IPS-18a (cell line): ENCODE data around the gene EDRF1.

ENCODE experiments used
- H3K27ac ChIP-seq: one replicate; pipeline ENCODE4 v1.5.1; 2013; ENCODE audit warnings: low read length
- H3K27me3 ChIP-seq: one replicate; pipeline ENCODE4 v1.6.1; 2013; ENCODE audit warnings: mild to moderate bottlenecking, low read length; ENCODE audit not compliant: control insufficient read depth, insufficient read depth
- H3K36me3 ChIP-seq: one replicate; pipeline ENCODE4 v1.6.1; 2013; ENCODE audit warnings: low read depth, low read length; ENCODE audit not compliant: control insufficient read depth
- H3K4me1 ChIP-seq: one replicate; pipeline ENCODE4 v1.6.1; 2013; ENCODE audit warnings: low read depth, low read length; ENCODE audit not compliant: control insufficient read depth
- H3K4me3 ChIP-seq: one replicate; pipeline ENCODE4 v1.5.1; 2013; ENCODE audit warnings: low read length
- H3K9ac ChIP-seq: one replicate; pipeline ENCODE4 v1.6.1; 2013; ENCODE audit warnings: mild to moderate bottlenecking, low read length, moderate library complexity
- H3K9me3 ChIP-seq: one replicate; pipeline ENCODE4 v1.6.1; 2013; ENCODE audit warnings: low read depth, low read length; ENCODE audit not compliant: control insufficient read depth

Gene EDRF1

DNA sequence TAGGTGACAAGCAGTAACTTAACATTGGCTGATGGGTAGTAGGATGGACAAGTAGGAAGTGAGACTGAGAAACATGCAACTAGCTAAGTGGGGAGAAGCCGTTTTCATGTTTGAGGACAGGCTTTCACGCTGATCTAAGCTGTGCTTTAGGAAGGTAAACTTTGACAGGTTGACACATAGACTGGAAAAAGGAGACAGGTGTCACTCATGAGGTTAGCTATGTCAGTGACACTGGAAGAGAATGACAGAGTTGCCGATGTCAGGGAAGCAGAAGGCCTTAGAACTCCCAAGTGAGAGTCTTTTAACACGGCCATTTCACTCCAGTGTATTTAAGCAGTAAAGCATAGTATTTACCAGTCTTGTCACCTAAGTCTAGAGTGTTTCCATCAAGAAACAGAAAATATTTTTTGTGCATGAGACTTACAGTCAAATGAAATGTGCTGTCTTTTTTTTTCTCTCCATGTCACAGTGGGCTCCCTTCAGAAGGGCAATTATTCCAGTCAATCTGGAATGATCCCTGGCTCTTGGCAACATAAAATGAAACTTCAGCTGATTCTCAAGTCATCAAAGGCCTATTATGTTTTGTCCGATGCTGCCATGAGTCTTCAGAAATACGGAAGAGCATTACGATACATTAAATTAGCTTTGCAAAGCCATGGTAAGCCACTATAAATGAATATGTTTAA lies 20.6 kb downstream of the EDRF1 start:
- Histone ChIP-seq H3K4me1 (no peaks in the 10 kb centered on the region), H3K9ac (no peak overlapping the region), H3K9me3 (no peaks in the 10 kb centered on the region), H3K36me3 (peaks cover 87% of the 10 kb centered on the region), H3K27ac (no peak overlapping the region), H3K27me3 (no peaks in the 10 kb centered on the region), H3K4me3 (no peak overlapping the region)

DNA sequence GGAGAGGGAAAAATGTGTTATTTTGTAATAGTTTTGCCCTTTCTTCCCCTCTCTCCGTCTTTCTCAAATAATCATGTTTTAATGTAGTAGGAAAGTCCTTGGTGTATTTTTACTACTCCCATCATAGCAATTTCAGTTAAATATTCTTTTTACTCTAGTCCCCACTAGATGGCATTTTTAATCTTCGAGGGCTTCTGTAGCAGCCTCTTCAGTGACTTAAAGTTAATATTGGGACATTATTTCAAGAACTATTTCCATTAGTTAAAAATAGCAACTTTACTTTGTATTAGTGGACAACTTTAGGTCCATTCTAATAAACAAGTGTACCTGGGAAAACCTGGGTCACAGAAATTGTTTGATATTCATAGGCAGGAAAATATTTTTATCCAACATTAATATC lies 23.0 kb downstream of the EDRF1 start:
- Histone ChIP-seq H3K4me3 (no peak overlapping the region), H3K9ac (no peak overlapping the region), H3K9me3 (no peaks in the 10 kb centered on the region), H3K4me1 (no peaks in the 10 kb centered on the region), H3K27ac (no peak overlapping the region), H3K27me3 (no peaks in the 10 kb centered on the region), H3K36me3 (peaks cover 79% of the 10 kb centered on the region)

DNA sequence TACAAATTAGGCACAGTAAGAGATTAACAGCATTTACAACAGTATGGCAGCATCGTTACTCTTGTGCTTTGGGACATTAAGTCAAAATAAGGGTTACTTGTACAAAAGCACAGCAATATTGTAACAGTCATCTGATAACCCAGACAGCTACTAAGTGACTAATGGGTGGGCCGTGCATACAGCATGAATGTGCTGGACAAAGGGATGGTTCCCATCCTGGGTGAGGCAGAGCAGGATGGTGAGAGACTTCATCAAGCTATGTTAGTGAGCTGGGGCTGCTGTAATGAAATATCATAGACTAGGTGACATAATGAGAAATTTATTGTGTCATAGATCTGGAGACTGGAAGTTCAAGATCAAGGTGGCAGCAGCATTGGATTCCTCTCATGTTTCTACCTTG lies 25.4 kb downstream of the EDRF1 start:
- H3K27me3 ChIP-seq = no peaks in the 10 kb centered on the region
- H3K27ac ChIP-seq = no peak overlapping the region
- H3K4me3 ChIP-seq = no peak overlapping the region
- no peaks in the 10 kb centered on the region for H3K9me3 ChIP-seq
- no peaks in the 10 kb centered on the region for H3K4me1 ChIP-seq
- H3K36me3 ChIP-seq = peaks cover 79% of the 10 kb centered on the region
- H3K9ac ChIP-seq = no peak overlapping the region

GRCh38 chr10:125747417-125747816 lies 27.9 kb downstream of the EDRF1 start:
- no peak overlapping the region for H3K4me3 ChIP-seq
- no peak overlapping the region for H3K27ac ChIP-seq
- H3K9ac ChIP-seq = no peak overlapping the region
- H3K36me3 ChIP-seq = peaks cover 86% of the 10 kb centered on the region
- no peaks in the 10 kb centered on the region for H3K4me1 ChIP-seq
- H3K9me3 ChIP-seq = no peaks in the 10 kb centered on the region
- H3K27me3 ChIP-seq = no peaks in the 10 kb centered on the region

- Histone ChIP-seq H3K36me3 (peaks cover 74% of the 10 kb centered on the region), H3K9ac (no peak overlapping the region), H3K4me1 (peaks cover 2% of the 10 kb centered on the region), H3K4me3 (no peak overlapping the region), H3K27me3 (no peaks in the 10 kb centered on the region), H3K27ac (no peak overlapping the region), H3K9me3 (no peaks in the 10 kb centered on the region)
Observed at GRCh38 chr10:125756196-125756595, 36.7 kb downstream of the EDRF1 start.

- peaks cover 66% of the 10 kb centered on the region for H3K36me3 ChIP-seq
- H3K4me3 ChIP-seq = no peak overlapping the region
- H3K27ac ChIP-seq = no peak overlapping the region
- no peaks in the 10 kb centered on the region for H3K9me3 ChIP-seq
- H3K4me1 ChIP-seq = peaks cover 10% of the 10 kb centered on the region
- no peaks in the 10 kb centered on the region for H3K27me3 ChIP-seq
- no peak overlapping the region for H3K9ac ChIP-seq
Observed at GRCh38 chr10:125756853-125757487, 37.5 kb downstream of the EDRF1 start.

DNA sequence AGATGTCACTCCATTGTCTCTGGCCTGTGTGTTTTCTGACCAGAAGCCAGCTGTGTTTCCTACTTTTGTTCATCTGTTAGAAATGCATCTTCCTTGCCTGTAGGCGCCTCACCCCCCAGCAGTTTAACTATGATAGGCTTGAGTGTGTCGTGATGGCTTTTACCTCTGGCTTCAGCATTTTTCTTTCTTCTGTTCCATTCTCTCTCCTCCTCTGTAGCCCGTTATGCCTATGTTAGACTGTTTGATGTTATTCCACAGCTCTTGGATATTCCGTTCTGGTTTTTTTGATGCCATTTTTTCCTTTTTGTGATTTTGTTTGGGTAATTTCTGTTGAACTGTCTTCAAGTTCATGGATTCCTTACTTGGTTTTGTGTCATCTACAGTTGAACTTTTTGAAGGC lies 38.2 kb downstream of the EDRF1 start:
- no peak overlapping the region for H3K27ac ChIP-seq
- peaks cover 60% of the 10 kb centered on the region for H3K36me3 ChIP-seq
- H3K4me1 ChIP-seq = peaks cover 17% of the 10 kb centered on the region
- no peaks in the 10 kb centered on the region for H3K27me3 ChIP-seq
- H3K9me3 ChIP-seq = no peaks in the 10 kb centered on the region
- H3K4me3 ChIP-seq = no peak overlapping the region
- H3K9ac ChIP-seq = no peak overlapping the region

GRCh38 chr10:125761961-125762360 lies 42.5 kb downstream of the EDRF1 start:
- no peaks in the 10 kb centered on the region for H3K27me3 ChIP-seq
- no peaks in the 10 kb centered on the region for H3K9me3 ChIP-seq
- no peak overlapping the region for H3K9ac ChIP-seq
- H3K27ac ChIP-seq = no peak overlapping the region
- peaks cover 22% of the 10 kb centered on the region for H3K4me1 ChIP-seq
- H3K4me3 ChIP-seq = no peak overlapping the region
- peaks cover 57% of the 10 kb centered on the region for H3K36me3 ChIP-seq

DNA sequence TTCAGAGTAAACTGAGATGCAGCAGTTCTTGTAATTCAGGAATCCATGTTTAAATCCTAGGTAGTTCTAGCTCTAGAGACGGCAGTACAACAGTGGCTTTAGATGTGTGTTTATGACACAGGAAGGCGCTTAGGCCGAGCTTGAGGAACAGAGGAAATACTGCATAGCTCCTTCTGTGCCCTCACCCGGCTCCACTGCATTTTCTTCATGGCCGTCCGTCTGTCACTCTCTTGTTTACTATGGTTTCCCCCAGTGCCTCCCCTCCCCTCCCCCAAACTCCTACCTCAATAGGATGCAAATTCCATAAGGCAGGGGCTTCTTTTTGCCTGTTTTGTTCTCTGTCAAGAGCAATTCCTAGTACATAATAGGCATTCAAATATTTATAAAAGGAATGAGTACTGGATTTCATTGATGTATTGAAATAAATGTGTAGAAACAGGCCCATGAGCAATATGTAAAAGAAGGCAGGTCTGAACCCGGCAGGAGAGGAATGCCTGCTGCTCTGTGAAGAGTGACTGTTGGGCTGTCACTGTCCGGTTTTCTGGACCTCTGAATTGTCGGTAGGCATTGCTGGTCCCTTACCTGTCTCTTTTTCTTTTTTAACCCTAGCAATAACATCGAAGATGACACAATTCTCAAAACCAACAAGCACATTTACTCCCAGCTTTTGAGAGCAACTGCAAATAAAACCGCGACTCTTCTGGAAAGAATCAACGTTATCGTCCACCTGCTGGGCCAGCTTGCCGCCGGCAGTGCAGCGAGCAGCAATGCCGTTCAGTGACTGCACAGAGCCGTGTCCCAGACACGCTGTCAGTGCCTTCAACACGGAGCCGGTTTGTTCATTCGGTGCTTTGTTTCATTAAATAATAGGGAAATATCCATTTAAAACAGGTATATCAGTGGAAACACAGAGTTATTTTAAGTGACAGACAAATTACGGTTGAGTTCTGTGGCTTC lies 43.5 kb downstream of the EDRF1 start:
- Histone ChIP-seq H3K27me3 (no peaks in the 10 kb centered on the region), H3K9me3 (no peaks in the 10 kb centered on the region), H3K27ac (no peak overlapping the region)

DNA sequence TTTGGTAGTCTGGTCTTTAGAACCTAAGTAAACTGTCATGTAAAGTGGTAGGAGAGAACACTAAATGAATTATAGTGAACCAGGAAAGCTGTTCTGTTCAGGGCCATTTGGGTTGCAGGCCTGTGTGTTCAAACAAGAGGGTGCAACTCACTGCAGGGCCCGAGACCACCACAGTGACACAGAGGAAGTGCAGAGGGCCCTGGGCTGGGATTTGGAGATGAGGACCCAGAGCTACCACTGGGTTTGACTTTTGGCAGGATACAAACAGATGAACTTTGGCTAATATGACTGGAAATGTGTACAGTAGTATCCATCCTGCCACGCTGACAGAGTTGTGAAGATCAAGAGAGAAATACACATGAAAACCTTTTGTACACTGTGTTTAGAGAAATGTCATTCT lies 46.3 kb downstream of the EDRF1 start:
- Histone ChIP-seq H3K4me1 (peaks cover 22% of the 10 kb centered on the region), H3K9ac (no peak overlapping the region), H3K27me3 (no peaks in the 10 kb centered on the region), H3K4me3 (no peak overlapping the region), H3K9me3 (no peaks in the 10 kb centered on the region), H3K36me3 (peaks cover 30% of the 10 kb centered on the region), H3K27ac (no peak overlapping the region)

More for the DNA sequence above, 43.5 kb downstream of the EDRF1 start:
- Histone ChIP-seq H3K4me1 (peaks cover 22% of the 10 kb centered on the region), H3K36me3 (peaks cover 48% of the 10 kb centered on the region), H3K9ac (no peak overlapping the region), H3K4me3 (no peak overlapping the region)

DNA sequence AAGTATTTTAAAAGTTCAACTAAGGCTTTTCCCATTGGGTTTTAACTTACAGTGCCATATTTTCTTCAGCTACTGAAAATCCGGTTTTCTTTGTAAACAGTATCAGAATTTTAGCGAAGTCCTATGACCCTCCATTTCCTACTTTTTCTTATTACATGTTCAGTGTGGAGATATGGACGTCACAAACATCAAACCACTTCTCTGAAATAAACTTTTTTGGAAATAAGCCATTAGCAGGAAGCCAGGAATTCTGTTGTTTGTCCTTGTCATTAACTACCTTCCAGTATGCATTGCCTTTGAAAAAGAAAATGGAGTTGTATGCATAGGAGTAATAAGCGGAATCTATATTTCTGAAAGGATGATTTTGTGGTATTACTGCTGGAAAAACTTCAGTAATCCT lies 47.0 kb downstream of the EDRF1 start:
- no peaks in the 10 kb centered on the region for H3K27me3 ChIP-seq
- peaks cover 30% of the 10 kb centered on the region for H3K36me3 ChIP-seq
- no peak overlapping the region for H3K4me3 ChIP-seq
- no peaks in the 10 kb centered on the region for H3K9me3 ChIP-seq
- H3K4me1 ChIP-seq = peaks cover 17% of the 10 kb centered on the region
- no peak overlapping the region for H3K27ac ChIP-seq
- no peak overlapping the region for H3K9ac ChIP-seq
